Stimulated activated CD4-positive, alpha-beta T cell treated with anti-CD3 and anti-CD28 coated beads, Interleukin-15, amount 100 ng/mL, for 1 hour (primary cell): ENCODE results near the gene MXD4.
A peak's percentile ranks its signal among the peaks of the same experiment; 100 is the strongest.
"Not testable (repeated sequence)": the region's sequence is repeated elsewhere in the genome, so short reads cannot be mapped to it uniquely, and the experiment has no call there.

Experiments
- DNase-seq, 2 donors: peaks; one replicate each; pipeline ENCODE4 v3.0.0-alpha.2; 2020; ENCODE audit warnings: low read depth in 1 of 2, low spot score in 1 of 2

The MXD4 gene

GRCh38 chr4:2226261-2226660, 35.6 kb downstream of the MXD4 start:
- no peak for DNase-seq

GRCh38 chr4:2222838-2223237, 39.1 kb downstream of the MXD4 start:
- no peak for DNase-seq

GRCh38 chr4:2221378-2221777, 40.5 kb downstream of the MXD4 start:
- DNase-seq, result not testable (repeated sequence)

- DNase-seq, result peak; percentile 59 to 63
Measured at GRCh38 chr4:2220016-2220630, 41.8 kb downstream of the MXD4 start.

- DNase-seq, result no peak
Measured at GRCh38 chr4:2219233-2219760, 42.6 kb downstream of the MXD4 start.

- no peak for DNase-seq
Measured at GRCh38 chr4:2218436-2218835, 43.5 kb downstream of the MXD4 start.

GRCh38 chr4:2217726-2218125, 44.2 kb downstream of the MXD4 start:
- DNase-seq, result no peak

GRCh38 chr4:2212831-2213230, 49.1 kb downstream of the MXD4 start:
- no peak for DNase-seq

GRCh38 chr4:2202789-2203188, 59.1 kb downstream of the MXD4 start:
- not testable (repeated sequence) for DNase-seq
